H1 (cell line): Measurements from ENCODE around the gene SEL1L2. TPM values are rescaled to one million over a fixed set of nuclear protein-coding genes. Genes with fewer than 3 reads are reported as not detected.

Experiments used
- CBX8 ChIP-seq: fragments of 300-800, 300-1000 bp; sonication (generic); IDR thresholded peaks from 2 replicates; pipeline ENCODE4 v1.7.1; 2016; ENCODE audit warnings: low read depth, low read length, borderline replicate concordance
- JUN ChIP-seq: IDR thresholded peaks from 2 replicates; pipeline ENCODE4 v1.6.1; 2011; ENCODE audit warnings: low read depth, mild to moderate bottlenecking, improper control_type of control experiment, low read length
- JUND ChIP-seq: IDR thresholded peaks from 2 replicates; pipeline ENCODE4 v1.6.1; 2011; ENCODE audit warnings: mild to moderate bottlenecking, improper control_type of control experiment, low read length
- POLR2A ChIP-seq, 2 experiments: IDR thresholded peaks; 1 replicate in 1 of 2; 2 replicates in 1 of 2; pipeline ENCODE4 v1.6.1; 2011; ENCODE audit warnings: low read depth in 2 of 2, low read length in 2 of 2, mild to moderate bottlenecking in 2 of 2; ENCODE audit errors: control extremely low read depth in 1 of 2
- SP2 ChIP-seq: IDR thresholded peaks from 2 replicates; pipeline ENCODE4 v1.6.1; 2012; ENCODE audit warnings: mild to moderate bottlenecking, low read length, inconsistent platforms
- TAF1 ChIP-seq: IDR thresholded peaks from 2 replicates; pipeline ENCODE4 v1.6.1; 2011; ENCODE audit warnings: mild to moderate bottlenecking, low read depth, low read length
- TAF7 ChIP-seq: optimal IDR thresholded peaks from 2 replicates; pipeline ENCODE3; 2011; ENCODE audit warnings: low read depth, mild to moderate bottlenecking, inconsistent platforms, low read length, moderate library complexity, borderline replicate concordance
- polyA plus RNA-seq, 7 experiments: library from polyadenylated mRNA; depleted of rRNA in 3 of 7; stranded (reverse) in 5 of 7; unstranded in 2 of 7; fragments of >200 nt in 5 of 7; fragments of 200-250 nt in 2 of 7; gene quantifications; 1 replicate in 5 of 7; 2 replicates in 1 of 7; 4 replicates in 1 of 7; pipeline versions ENCODE4 v1.2.1 to v1.2.3, GENCODE V29; 2011 to 2013; ENCODE audit warnings: missing spikeins in 2 of 7, mixed read lengths in 2 of 7
- total RNA-seq: library from RNA; stranded (reverse); fragmentation: NEBNext Ultra II Directional; extraction: Animal tissue kit (Norgen Biotek cat#: 25700); gene quantifications from 2 replicates; pipeline ENCODE4 v1.2.1, GENCODE V29; 2021

The SEL1L2 gene
- total and polyA plus RNA-seq, 2 of the 8 experiments (the other 6 are each of a cell fraction or from before 2014, with no cell fraction given), result not detected

DNA sequence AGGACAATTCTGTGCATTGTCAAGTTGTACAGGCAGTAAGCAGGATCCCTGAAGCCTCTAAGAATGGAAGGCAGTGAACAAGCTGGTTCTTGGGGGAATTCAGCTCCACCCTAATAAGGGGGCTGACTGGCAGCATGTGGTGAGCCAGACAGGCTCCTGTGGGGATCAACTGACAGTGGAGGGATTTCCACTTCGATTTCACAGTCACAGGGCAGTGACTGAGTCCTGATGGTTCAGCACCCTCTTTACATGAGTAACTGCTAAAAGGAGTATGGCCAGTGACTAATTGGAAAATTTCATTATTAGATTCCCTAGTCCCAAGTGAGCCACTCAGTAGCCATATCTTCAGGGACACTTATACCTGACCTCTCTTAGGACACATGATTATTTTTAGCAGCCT lies 127.2 kb downstream of the SEL1L2 start (continued):
- TF ChIP-seq TAF1 (no peak), CBX8 (no peak), POLR2A (IDR thresholded peaks at IDR 0.05; ENCODE audit: control extremely low read depth in 1 of 2, low read depth in 2 of 2, low read length in 2 of 2) (no peak), JUN (no peak), TAF7 (no peak), SP2 (no peak), JUND (no peak)
